WERI-Rb-1 (cell line): Measurements from ENCODE around the gene CEP70.

Experiments
- DNase-seq: peaks from one replicate; pipeline ENCODE4 v3.0.0-alpha.2; 2020
- H3K27ac ChIP-seq: fragments of 250-450 bp; sonication (Bioruptor Pico); 2 replicates; pipeline ENCODE4 v1.5.1; 2020; ENCODE audit warnings: mild to moderate bottlenecking, moderate library complexity
- H3K27me3 ChIP-seq: fragments of 250-450 bp; sonication (Bioruptor Pico); 2 replicates; pipeline ENCODE4 v1.5.1; 2021; ENCODE audit warnings: mild to moderate bottlenecking, low read depth, moderate library complexity; ENCODE audit not compliant: insufficient read depth, severe bottlenecking
- H3K36me3 ChIP-seq: fragments of 250-450 bp; sonication (Bioruptor Pico); 2 replicates; pipeline ENCODE4 v1.5.1; 2020; ENCODE audit warnings: mild to moderate bottlenecking, moderate library complexity
- H3K4me3 ChIP-seq: 2 replicates; pipeline ENCODE4 v1.5.1; 2011; ENCODE audit warnings: low read depth, mild to moderate bottlenecking, control low read depth, low read length
- H3K9me3 ChIP-seq: fragments of 250-450 bp; sonication (Bioruptor Pico); 2 replicates; pipeline ENCODE4 v1.5.1; 2021; ENCODE audit warnings: mild to moderate bottlenecking, moderate library complexity; ENCODE audit not compliant: severe bottlenecking
- CTCF ChIP-seq: IDR thresholded peaks from 2 replicates; pipeline ENCODE4 v1.5.1; 2011; ENCODE audit warnings: low read depth, mild to moderate bottlenecking, control low read depth, inconsistent platforms, low read length

CEP70 gene

GRCh38 chr3:138472141-138472825 lies 121.8 kb downstream of the CEP70 start:
- H3K36me3 ChIP-seq, result no peaks in the 10 kb centered on the region
- DNase-seq, result no peak

DNA sequence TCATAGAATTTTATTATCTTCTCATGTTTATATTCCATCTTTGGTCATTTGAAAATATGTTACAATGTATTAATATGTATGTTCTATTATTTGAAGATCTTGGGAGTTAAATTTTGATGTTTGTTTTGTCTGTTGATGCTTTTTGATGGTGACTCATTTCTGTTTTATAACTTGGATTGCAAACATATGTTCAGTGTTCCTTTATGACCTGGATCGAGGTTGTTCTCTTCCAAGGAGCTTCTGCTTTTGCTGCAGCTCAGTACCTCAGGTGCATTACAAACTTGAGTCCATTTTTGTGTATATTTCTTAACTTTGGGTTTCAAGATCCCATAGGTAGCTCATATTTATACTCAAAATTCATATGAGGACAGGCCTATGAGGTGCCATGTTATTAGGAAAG lies 122.6 kb downstream of the CEP70 start:
- Histone ChIP-seq H3K27ac (no peak overlapping the region), H3K9me3 (no peaks in the 10 kb centered on the region), H3K27me3 (no peaks in the 10 kb centered on the region), H3K36me3 (no peaks in the 10 kb centered on the region), H3K4me3 (no peak overlapping the region)
- no peak for DNase-seq
- TF ChIP-seq CTCF, result no peak

More at GRCh38 chr3:138472141-138472825, 121.8 kb downstream of the CEP70 start:
- H3K27ac ChIP-seq, result no peak overlapping the region
- H3K9me3 ChIP-seq, result no peaks in the 10 kb centered on the region
- no peaks in the 10 kb centered on the region for H3K27me3 ChIP-seq
- no peak for TF ChIP-seq CTCF
- H3K4me3 ChIP-seq, result no peak overlapping the region

- Histone ChIP-seq H3K9me3 (no peaks in the 10 kb centered on the region), H3K27ac (no peak overlapping the region), H3K27me3 (no peaks in the 10 kb centered on the region), H3K4me3 (no peak overlapping the region), H3K36me3 (no peaks in the 10 kb centered on the region)
- TF ChIP-seq CTCF, result no peak
- no peak for DNase-seq
These were observed 123.4 kb downstream of the CEP70 start for GRCh38 chr3:138470687-138471086.

DNA sequence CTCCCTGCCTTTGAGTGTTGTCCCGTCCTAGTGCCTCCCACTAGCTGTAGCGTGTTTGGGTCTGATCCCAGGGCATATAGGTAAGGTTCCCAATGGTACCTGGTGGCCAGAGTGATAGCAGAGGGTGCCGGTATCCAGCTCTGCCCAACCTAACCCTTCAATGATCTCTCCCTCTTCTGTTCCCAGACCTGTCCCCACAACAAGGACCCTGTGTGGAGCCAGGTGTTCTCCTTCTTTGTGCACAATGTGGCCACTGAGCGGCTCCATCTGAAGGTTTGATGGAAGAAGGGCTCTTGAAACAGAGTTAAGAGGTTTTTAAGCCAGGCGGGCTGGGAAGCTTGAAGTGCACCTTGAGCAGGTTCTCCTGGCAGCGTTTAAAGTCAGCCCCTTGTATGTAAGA lies 124.2 kb downstream of the CEP70 start:
- H3K4me3 ChIP-seq, result no peak overlapping the region

GRCh38 chr3:138468886-138469285 lies 125.2 kb downstream of the CEP70 start:
- Histone ChIP-seq H3K9me3 (no peaks in the 10 kb centered on the region), H3K4me3 (no peak overlapping the region), H3K36me3 (no peaks in the 10 kb centered on the region), H3K27ac (no peak overlapping the region), H3K27me3 (no peaks in the 10 kb centered on the region)
- DNase-seq, result no peak
- no peak for TF ChIP-seq CTCF

More for the DNA sequence above, 124.2 kb downstream of the CEP70 start:
- no peak for TF ChIP-seq CTCF
- no peak for DNase-seq
- Histone ChIP-seq H3K27me3 (no peaks in the 10 kb centered on the region), H3K9me3 (no peaks in the 10 kb centered on the region), H3K27ac (no peak overlapping the region), H3K36me3 (no peaks in the 10 kb centered on the region)

DNA sequence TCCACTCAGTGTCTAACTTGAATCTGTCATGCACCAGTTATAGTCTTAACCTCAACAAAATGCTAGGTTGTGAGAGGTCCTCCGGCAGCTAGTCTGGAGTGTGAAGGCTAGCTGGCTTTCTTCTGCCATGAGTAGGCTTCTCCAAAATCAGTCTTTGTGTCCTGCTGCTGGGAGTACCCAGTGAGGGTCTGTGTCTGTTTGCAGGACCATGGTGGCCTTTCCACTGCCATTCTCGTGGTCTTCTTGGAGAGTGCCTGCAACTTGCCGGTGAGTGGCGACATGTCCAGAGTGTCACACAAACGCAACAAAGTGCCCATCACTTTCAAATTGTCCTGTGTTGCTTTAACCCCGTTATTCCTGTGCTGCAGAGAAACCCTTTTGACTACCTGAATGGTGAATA lies 125.6 kb downstream of the CEP70 start:
- no peaks in the 10 kb centered on the region for H3K36me3 ChIP-seq
- no peak overlapping the region for H3K27ac ChIP-seq
- no peaks in the 10 kb centered on the region for H3K9me3 ChIP-seq

More for the DNA sequence above, 125.6 kb downstream of the CEP70 start:
- H3K27me3 ChIP-seq, result no peaks in the 10 kb centered on the region
- H3K4me3 ChIP-seq, result no peak overlapping the region
- DNase-seq, result no peak
- no peak for TF ChIP-seq CTCF
